Astrocyte of the spinal cord (primary cell): Measurements from ENCODE around the gene PRAMEF27.
"Not testable (repeated sequence)": the region's sequence is repeated elsewhere in the genome, so short reads cannot be mapped to it uniquely, and the experiment has no call there.

Experiments
- DNase-seq: peaks from one replicate; pipeline ENCODE4 v3.0.0; 2011; ENCODE audit warnings: low read depth, low spot score
- H3K4me3 ChIP-seq: 2 replicates; pipeline ENCODE4 v1.5.1; 2011; ENCODE audit warnings: low read depth, mild to moderate bottlenecking, low read length, moderate library complexity
- in situ Hi-C: cut with HindIII; loops from 2 replicates; pipeline ENCODE4 v1.10.0; 2017; ENCODE audit warnings: low sequenced_read_pairs

Gene PRAMEF27

GRCh38 chr1:13056475-13056874 lies at the start of gene PRAMEF27:
TSS of gene PRAMEF27 (minus strand) at chr1:13056575. CDS start at chr1:13053659, 2,916 bp downstream.
- in situ Hi-C loops, H3K4me3 ChIP-seq, DNase-seq: not testable (repeated sequence)

DNA sequence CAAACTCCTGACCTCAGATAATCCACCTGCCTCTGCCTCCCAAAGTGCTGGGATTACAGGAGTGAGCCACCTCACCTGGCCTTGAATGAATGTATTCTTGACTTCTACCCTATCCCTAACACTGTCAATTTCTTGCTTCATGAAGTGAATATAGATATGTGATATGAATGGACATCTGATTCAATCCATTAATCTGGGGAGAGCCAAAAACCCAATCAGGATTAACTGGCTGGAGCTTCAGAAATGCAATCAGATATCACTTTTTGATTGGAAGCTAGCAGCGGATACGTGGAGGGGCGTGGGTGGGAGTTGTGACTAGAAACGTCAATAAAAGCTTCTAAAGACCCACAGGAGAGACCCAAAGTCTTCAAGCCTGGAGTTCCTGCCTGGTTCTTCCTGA lies 14.1 kb upstream of the PRAMEF27 start, which contains the start of gene PRAMEF25:
Gene PRAMEF25 (plus strand): TSS at position 301 of the 400 bp plus-strand sequence. CDS start 2,920 bp downstream, outside the sequence.
- in situ Hi-C loops, DNase-seq: not testable (repeated sequence)

DNA sequence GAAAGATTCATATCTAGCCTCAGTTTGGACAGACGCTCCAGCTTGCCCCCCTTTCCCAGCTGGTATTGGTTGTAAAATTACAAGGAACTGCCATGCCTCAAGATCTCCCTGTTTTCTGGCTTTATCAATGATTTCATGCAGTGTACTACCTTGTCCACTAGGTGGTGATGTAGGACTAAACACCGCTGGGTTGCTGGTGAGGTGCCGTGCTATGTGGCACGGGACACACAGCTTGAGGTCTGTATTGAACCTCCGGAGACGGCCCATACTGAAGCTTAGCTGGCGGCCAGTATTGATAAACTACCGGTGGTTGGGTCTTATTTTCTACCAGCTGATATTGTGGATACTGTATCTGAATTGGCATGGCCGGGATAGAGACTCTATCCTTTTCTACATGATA lies 36.5 kb downstream of the PRAMEF27 start:
- DNase-seq, H3K4me3 ChIP-seq, in situ Hi-C loops: not testable (repeated sequence)

More for the DNA sequence above, 14.1 kb upstream of the PRAMEF27 start, which contains the start of gene PRAMEF25:
- H3K4me3 ChIP-seq = not testable (repeated sequence)

GRCh38 chr1:13011932-13012331 lies 44.4 kb downstream of the PRAMEF27 start:
- DNase-seq, in situ Hi-C loops, H3K4me3 ChIP-seq: not testable (repeated sequence)

GRCh38 chr1:13009348-13009747 lies 47.0 kb downstream of the PRAMEF27 start:
- in situ Hi-C loops, DNase-seq, H3K4me3 ChIP-seq: not testable (repeated sequence)

DNA sequence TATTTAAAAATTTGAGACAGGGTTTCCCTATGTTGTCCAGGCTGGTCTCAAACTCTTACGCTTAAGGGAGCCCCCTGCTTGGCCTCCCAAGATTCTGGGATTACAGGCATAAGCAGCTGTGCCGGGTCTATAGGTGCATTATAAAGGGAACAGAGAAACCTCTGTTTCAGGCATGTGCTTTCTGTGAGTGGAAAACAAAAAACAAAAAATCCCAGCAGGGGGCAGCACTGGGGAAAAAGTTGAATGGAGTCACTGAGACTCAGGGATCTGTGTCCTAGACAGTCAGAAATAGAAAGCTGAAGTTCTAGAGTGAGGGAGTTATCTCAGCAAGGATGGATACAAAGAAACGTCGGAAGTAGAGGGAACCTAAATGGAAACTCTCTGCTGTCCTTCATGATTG lies 50.6 kb downstream of the PRAMEF27 start:
- H3K4me3 ChIP-seq, in situ Hi-C loops, DNase-seq: not testable (repeated sequence)
